ENCODE measurements around the gene TDRD10. TPM values are rescaled to one million over a fixed set of nuclear protein-coding genes. Genes with fewer than 3 reads are reported as not detected.

Gene TDRD10
- not detected in 2 replicates for total RNA-seq

GRCh38 chr1:154502066-154502743, at the start of gene TDRD10, which contains the start of gene SHE:
TSS of gene TDRD10 (plus strand) at chr1:154502219. CDS start at chr1:154506904, 4,685 bp downstream.
TSS of gene SHE (minus strand) at chr1:154502412. CDS start at chr1:154502026, 386 bp downstream.

GRCh38 chr1:154557939-154558719, 56.1 kb downstream of the TDRD10 start, which contains the start of gene UBE2Q1:
TSS of gene UBE2Q1 (minus strand) at chr1:154558662. CDS start at chr1:154558553, 109 bp downstream.

GRCh38 chr1:154567386-154568156, 65.6 kb downstream of the TDRD10 start, which contains the start of gene CHRNB2:
TSS of gene CHRNB2 (plus strand) at chr1:154567778. CDS start at chr1:154568045, 267 bp downstream.

Other genes starting within 250 kb of the TDRD10 start
- gene HAX1, start 229.6 kb upstream of the TDRD10 start, total RNA-seq = 157 and 191 TPM in 2 replicates
- gene AQP10, start 181.1 kb upstream of the TDRD10 start, total RNA-seq = under 0.01 TPM in 1 of 2 replicates, not detected in the other
- 11.3 and 45.8 TPM in 2 replicates for gene ATP8B2, start 176.7 kb upstream of the TDRD10 start, total RNA-seq
- 16.0 and 49.4 TPM in 2 replicates for gene IL6R, start 96.9 kb upstream of the TDRD10 start, total RNA-seq
- gene SHE, start 193 bp downstream of the TDRD10 start, total RNA-seq = under 0.01 and 0.24 TPM in 2 replicates
- gene UBE2Q1, start 56.4 kb downstream of the TDRD10 start, total RNA-seq = 17.8 and 21.7 TPM in 2 replicates
- gene CHRNB2, start 65.6 kb downstream of the TDRD10 start, total RNA-seq = under 0.01 TPM in 1 of 2 replicates, not detected in the other
- 57.6 and 59.5 TPM in 2 replicates for gene ADAR, start 106.0 kb downstream of the TDRD10 start, total RNA-seq

Data from tracheal epithelial cell (primary cell).